ENCODE data around the gene ZMIZ1. TPM values are rescaled to one million over a fixed set of nuclear protein-coding genes. Genes with fewer than 3 reads are reported as not detected.

The ZMIZ1 gene
- total and polyA plus RNA-seq, 4 donors, result 3.9 to 19.1 (median 9.8) TPM

GRCh38 chr10:79078367-79079053 lies 9.7 kb downstream of the ZMIZ1 start:
- H3K27ac ChIP-seq (ENCODE audit: low read depth in 1 of 2, low read length in 2 of 2), result peak overlapping the region; percentile 15 to 48
- H3K9ac ChIP-seq (ENCODE audit: low read depth in 1 of 2, low read length in 2 of 2), result no peak overlapping the region
- no peak overlapping the region for H3K4me3 ChIP-seq (ENCODE audit: low read depth in 1 of 3, low read length in 3 of 3)
- no peak for TF ChIP-seq GABPA (IDR thresholded peaks at IDR 0.05 in 1 of 2, conservative IDR thresholded peaks at IDR 0.05 in 1 of 2)
- no peak for TF ChIP-seq HNF4G (IDR thresholded peaks at IDR 0.05)
- no peak for TF ChIP-seq ZBTB33 (IDR thresholded peaks at IDR 0.05)
- no peak for TF ChIP-seq YY1 (IDR thresholded peaks at IDR 0.05)
- no peak for TF ChIP-seq MAX (IDR thresholded peaks at IDR 0.05)
- no peak for TF ChIP-seq TAF1 (conservative IDR thresholded peaks at IDR 0.05)
- no peak for TF ChIP-seq ATF3 (IDR thresholded peaks at IDR 0.05)
- TF ChIP-seq RAD21 (IDR thresholded peaks at IDR 0.05), result no peak
- TF ChIP-seq RXRA (IDR thresholded peaks at IDR 0.05), result peak in 1 of 2 donors; percentile 29
- TF ChIP-seq EGR1 (IDR thresholded peaks at IDR 0.05; ENCODE audit: low read depth in 2 of 2), result no peak
- no peak for TF ChIP-seq NR2F2 (IDR thresholded peaks at IDR 0.05)
- TF ChIP-seq HNF4A (conservative IDR thresholded peaks at IDR 0.05), result peak in 1 of 2 donors; percentile 44
- TF ChIP-seq CTCF (IDR thresholded peaks at IDR 0.05; ENCODE audit: low read depth, low read length, missing input control), result no peak
- H3K4me1 ChIP-seq (ENCODE audit: control insufficient read depth in 4 of 4, insufficient read depth in 4 of 4, low read length in 3 of 4), result peaks cover 40 to 80% (median 59%) of the 10 kb centered on the region in 4 donors
- H3K9me3 ChIP-seq (ENCODE audit: control insufficient read depth in 4 of 4, low read length in 3 of 4), result no peaks in the 10 kb centered on the region
- H3K36me3 ChIP-seq (ENCODE audit: control insufficient read depth in 4 of 4, insufficient read depth in 3 of 4, low read depth in 1 of 4, low read length in 3 of 4), result no peaks in the 10 kb centered on the region
- H3K27me3 ChIP-seq (ENCODE audit: control insufficient read depth in 4 of 4, insufficient read depth in 4 of 4, low read length in 3 of 4), result no peaks in the 10 kb centered on the region
- no peak for DNase-seq (ENCODE audit: low spot score)
- WGBS, result 75% methylated on average over 8 of the region's 8 CpGs

GRCh38 chr10:79079054-79079397 lies 10.3 kb downstream of the ZMIZ1 start:
- H3K36me3 ChIP-seq (ENCODE audit: control insufficient read depth in 4 of 4, insufficient read depth in 3 of 4, low read depth in 1 of 4, low read length in 3 of 4), result no peaks in the 10 kb centered on the region
- DNase-seq (ENCODE audit: low spot score), result no peak
- no peak overlapping the region for H3K4me3 ChIP-seq (ENCODE audit: low read depth in 1 of 3, low read length in 3 of 3)
- H3K4me1 ChIP-seq (ENCODE audit: control insufficient read depth in 4 of 4, insufficient read depth in 4 of 4, low read length in 3 of 4), result peaks cover 42 to 80% (median 60%) of the 10 kb centered on the region in 4 donors
- TF ChIP-seq RXRA (IDR thresholded peaks at IDR 0.05) (no peak), ATF3 (IDR thresholded peaks at IDR 0.05) (no peak), JUND (IDR thresholded peaks at IDR 0.05) (no peak), YY1 (IDR thresholded peaks at IDR 0.05) (no peak), EGR1 (IDR thresholded peaks at IDR 0.05; ENCODE audit: low read depth in 2 of 2) (no peak), ZBTB33 (IDR thresholded peaks at IDR 0.05) (no peak), MAX (IDR thresholded peaks at IDR 0.05) (no peak), HNF4G (IDR thresholded peaks at IDR 0.05) (no peak), NR2F2 (IDR thresholded peaks at IDR 0.05) (no peak), SP1 (IDR thresholded peaks at IDR 0.05) (no peak), CTCF (IDR thresholded peaks at IDR 0.05; ENCODE audit: low read depth, low read length, missing input control) (no peak), GABPA (IDR thresholded peaks at IDR 0.05 in 1 of 2, conservative IDR thresholded peaks at IDR 0.05 in 1 of 2) (no peak), FOXA2 (IDR thresholded peaks at IDR 0.05) (no peak)
- no peaks in the 10 kb centered on the region for H3K9me3 ChIP-seq (ENCODE audit: control insufficient read depth in 4 of 4, low read length in 3 of 4)
- H3K27me3 ChIP-seq (ENCODE audit: control insufficient read depth in 4 of 4, insufficient read depth in 4 of 4, low read length in 3 of 4), result no peaks in the 10 kb centered on the region
- 95% methylated on average over 1 of the region's 1 CpG for WGBS
- no peak overlapping the region for H3K9ac ChIP-seq (ENCODE audit: low read depth in 1 of 2, low read length in 2 of 2)
- no peak overlapping the region for H3K27ac ChIP-seq (ENCODE audit: low read depth in 1 of 2, low read length in 2 of 2)
